GM19328 (cell line): Measurements from ENCODE around the gene PDE4D.
"Not testable (repeated sequence)": the region's sequence is repeated elsewhere in the genome, so short reads cannot be mapped to it uniquely, and the experiment has no call there.

Source experiments
- ATAC-seq: cut with Tn5 transposase; IDR thresholded peaks from one replicate; pipeline ENCODE4 v1.9.1; 2021; ENCODE audit warnings: mild to moderate bottlenecking, moderate library complexity; ENCODE audit not compliant: unreplicated experiment

Gene PDE4D

GRCh38 chr5:59437176-59437575 lies 456.4 kb downstream of the PDE4D start:
- no peak for ATAC-seq

- no peak for ATAC-seq
Measured at GRCh38 chr5:59436364-59437148, 457.0 kb downstream of the PDE4D start.

GRCh38 chr5:59433174-59433573 lies 460.4 kb downstream of the PDE4D start:
- ATAC-seq: no peak

- no peak for ATAC-seq
Measured at GRCh38 chr5:59430066-59430685, 463.4 kb downstream of the PDE4D start.

GRCh38 chr5:59428391-59428790 lies 465.1 kb downstream of the PDE4D start:
- ATAC-seq: no peak

- ATAC-seq: no peak
Measured at GRCh38 chr5:59424515-59424914, 469.0 kb downstream of the PDE4D start.

- no peak for ATAC-seq
Measured at GRCh38 chr5:59423021-59423420, 470.5 kb downstream of the PDE4D start.

- ATAC-seq: no peak
Measured at GRCh38 chr5:59421986-59422941, 471.3 kb downstream of the PDE4D start.

- ATAC-seq: no peak
Measured at GRCh38 chr5:59420596-59420995, 472.9 kb downstream of the PDE4D start.

- ATAC-seq: no peak
Measured at GRCh38 chr5:59418808-59419207, 474.7 kb downstream of the PDE4D start.

- no peak for ATAC-seq
Measured at GRCh38 chr5:59416451-59416850, 477.1 kb downstream of the PDE4D start.

- no peak for ATAC-seq
Measured at GRCh38 chr5:59416026-59416425, 477.5 kb downstream of the PDE4D start.

GRCh38 chr5:59412428-59412827 lies 481.1 kb downstream of the PDE4D start:
- no peak for ATAC-seq

GRCh38 chr5:59408997-59409396 lies 484.5 kb downstream of the PDE4D start:
- not testable (repeated sequence) for ATAC-seq

GRCh38 chr5:59407967-59408366 lies 485.6 kb downstream of the PDE4D start:
- no peak for ATAC-seq

- no peak for ATAC-seq
Measured at GRCh38 chr5:59401637-59402036, 491.9 kb downstream of the PDE4D start.

- not testable (repeated sequence) for ATAC-seq
Measured at GRCh38 chr5:59394956-59395355, 498.6 kb downstream of the PDE4D start.

GRCh38 chr5:59393585-59394420 lies 499.7 kb downstream of the PDE4D start:
- no peak for ATAC-seq

GRCh38 chr5:59391576-59391975 lies 501.9 kb downstream of the PDE4D start:
- no peak for ATAC-seq

GRCh38 chr5:59390989-59391388 lies 502.5 kb downstream of the PDE4D start:
- no peak for ATAC-seq
